Gastroesophageal sphincter (tissue), 3 donors: ENCODE data around the gene ALDH6A1.
"Not testable (repeated sequence)": the region's sequence is repeated elsewhere in the genome, so short reads cannot be mapped to it uniquely, and the experiment has no call there.

Experiments used
- POLR2A ChIP-seq, 2 donors: fragments of 450-650 bp; IDR thresholded peaks; one replicate each; pipeline ENCODE4 v1.6.1; 2017; ENCODE audit warnings: antibody characterized with exemption in 2 of 2, mild to moderate bottlenecking in 2 of 2, moderate library complexity in 1 of 2
- TF ChIP-seq, protein P1 (sequence below), 4 experiments: fragments of 200-600 bp in 2 of 4; fragments of 450-650 bp in 2 of 4; sonication (generic) in 1 of 4; IDR thresholded peaks; one replicate each; pipeline ENCODE4 v1.5.1; 2017 to 2019; ENCODE audit warnings: antibody characterized with exemption in 4 of 4, mild to moderate bottlenecking in 2 of 4, moderate library complexity in 2 of 4

- TF ChIP-seq POLR2A (IDR thresholded peaks at IDR 0.05), result not testable (repeated sequence)
- TF ChIP-seq, protein P1, sequence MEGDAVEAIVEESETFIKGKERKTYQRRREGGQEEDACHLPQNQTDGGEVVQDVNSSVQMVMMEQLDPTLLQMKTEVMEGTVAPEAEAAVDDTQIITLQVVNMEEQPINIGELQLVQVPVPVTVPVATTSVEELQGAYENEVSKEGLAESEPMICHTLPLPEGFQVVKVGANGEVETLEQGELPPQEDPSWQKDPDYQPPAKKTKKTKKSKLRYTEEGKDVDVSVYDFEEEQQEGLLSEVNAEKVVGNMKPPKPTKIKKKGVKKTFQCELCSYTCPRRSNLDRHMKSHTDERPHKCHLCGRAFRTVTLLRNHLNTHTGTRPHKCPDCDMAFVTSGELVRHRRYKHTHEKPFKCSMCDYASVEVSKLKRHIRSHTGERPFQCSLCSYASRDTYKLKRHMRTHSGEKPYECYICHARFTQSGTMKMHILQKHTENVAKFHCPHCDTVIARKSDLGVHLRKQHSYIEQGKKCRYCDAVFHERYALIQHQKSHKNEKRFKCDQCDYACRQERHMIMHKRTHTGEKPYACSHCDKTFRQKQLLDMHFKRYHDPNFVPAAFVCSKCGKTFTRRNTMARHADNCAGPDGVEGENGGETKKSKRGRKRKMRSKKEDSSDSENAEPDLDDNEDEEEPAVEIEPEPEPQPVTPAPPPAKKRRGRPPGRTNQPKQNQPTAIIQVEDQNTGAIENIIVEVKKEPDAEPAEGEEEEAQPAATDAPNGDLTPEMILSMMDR (IDR thresholded peaks at IDR 0.05), result not testable (repeated sequence)
Measured at GRCh38 chr14:74125487-74125886, 41.2 kb upstream of the ALDH6A1 start.
